Neural cell (in vitro differentiated cells): ENCODE data around the gene SKIL.

ENCODE experiments used
- CTCF ChIP-seq: fragments of 450-650 bp; IDR thresholded peaks from 2 replicates; pipeline ENCODE4 v1.5.1; 2014; ENCODE audit warnings: antibody characterized with exemption, mild to moderate bottlenecking, moderate library complexity; ENCODE audit not compliant: poor library complexity, severe bottlenecking
- EP300 ChIP-seq: fragments of 450-650 bp; conservative IDR thresholded peaks from 2 replicates; pipeline ENCODE4 v1.6.1; 2014; ENCODE audit warnings: antibody characterized with exemption, mild to moderate bottlenecking, moderate library complexity; ENCODE audit not compliant: poor library complexity, severe bottlenecking
- POLR2AphosphoS5 ChIP-seq: IDR thresholded peaks from 2 replicates; pipeline ENCODE4 v1.6.1; 2012

GRCh38 chr3:170437176-170437575, 79.7 kb downstream of the SKIL start:
- TF ChIP-seq CTCF (no peak), POLR2AphosphoS5 (no peak), EP300 (no peak)
